IPS-15b (cell line): ENCODE measurements around the gene FMN2.

Experiments
- H3K27me3 ChIP-seq: one replicate; pipeline ENCODE4 v1.6.1; 2013; ENCODE audit warnings: low read length; ENCODE audit not compliant: control insufficient read depth, insufficient read depth
- H3K36me3 ChIP-seq: one replicate; pipeline ENCODE4 v1.6.1; 2013; ENCODE audit warnings: low read length; ENCODE audit not compliant: control insufficient read depth, insufficient read depth
- H3K4me1 ChIP-seq: one replicate; pipeline ENCODE4 v1.6.1; 2013; ENCODE audit warnings: mild to moderate bottlenecking, low read length; ENCODE audit not compliant: control insufficient read depth, insufficient read depth
- H3K4me3 ChIP-seq: one replicate; pipeline ENCODE4 v1.5.1; 2013; ENCODE audit warnings: low read depth, low read length
- H3K9ac ChIP-seq: one replicate; pipeline ENCODE4 v1.6.1; 2013; ENCODE audit warnings: low read depth, mild to moderate bottlenecking, low read length
- H3K9me3 ChIP-seq: one replicate; pipeline ENCODE4 v1.6.1; 2013; ENCODE audit warnings: mild to moderate bottlenecking, low read length; ENCODE audit not compliant: control insufficient read depth, insufficient read depth

Gene FMN2

GRCh38 chr1:240496356-240496755 is 404.7 kb downstream of the FMN2 start:
- Histone ChIP-seq H3K9ac (no peak overlapping the region), H3K36me3 (no peaks in the 10 kb centered on the region), H3K9me3 (no peaks in the 10 kb centered on the region), H3K4me1 (no peaks in the 10 kb centered on the region), H3K27me3 (peaks cover 16% of the 10 kb centered on the region), H3K4me3 (no peak overlapping the region)

- Histone ChIP-seq H3K27me3 (peaks cover 16% of the 10 kb centered on the region), H3K9ac (no peak overlapping the region), H3K36me3 (no peaks in the 10 kb centered on the region), H3K9me3 (no peaks in the 10 kb centered on the region), H3K4me1 (no peaks in the 10 kb centered on the region), H3K4me3 (no peak overlapping the region)
Measured at GRCh38 chr1:240496941-240497340, 405.3 kb downstream of the FMN2 start.

- Histone ChIP-seq H3K4me1 (no peaks in the 10 kb centered on the region), H3K9me3 (no peaks in the 10 kb centered on the region), H3K27me3 (peaks cover 9% of the 10 kb centered on the region), H3K4me3 (no peak overlapping the region), H3K36me3 (no peaks in the 10 kb centered on the region), H3K9ac (no peak overlapping the region)
Measured at GRCh38 chr1:240497908-240498307, 406.2 kb downstream of the FMN2 start.

GRCh38 chr1:240498335-240498734 is 406.7 kb downstream of the FMN2 start:
- no peaks in the 10 kb centered on the region for H3K4me1 ChIP-seq
- peaks cover 8% of the 10 kb centered on the region for H3K27me3 ChIP-seq
- H3K4me3 ChIP-seq = no peak overlapping the region
- H3K9ac ChIP-seq = no peak overlapping the region
- H3K36me3 ChIP-seq = no peaks in the 10 kb centered on the region
- no peaks in the 10 kb centered on the region for H3K9me3 ChIP-seq

GRCh38 chr1:240499012-240499411 is 407.3 kb downstream of the FMN2 start:
- no peaks in the 10 kb centered on the region for H3K9me3 ChIP-seq
- no peaks in the 10 kb centered on the region for H3K4me1 ChIP-seq
- H3K27me3 ChIP-seq = peaks cover 2% of the 10 kb centered on the region
- H3K4me3 ChIP-seq = no peak overlapping the region
- no peak overlapping the region for H3K9ac ChIP-seq
- H3K36me3 ChIP-seq = no peaks in the 10 kb centered on the region

- no peak overlapping the region for H3K9ac ChIP-seq
- no peaks in the 10 kb centered on the region for H3K9me3 ChIP-seq
- H3K4me3 ChIP-seq = no peak overlapping the region
- H3K4me1 ChIP-seq = no peaks in the 10 kb centered on the region
- H3K27me3 ChIP-seq = no peaks in the 10 kb centered on the region
- no peaks in the 10 kb centered on the region for H3K36me3 ChIP-seq
Measured at GRCh38 chr1:240500647-240501046, 409.0 kb downstream of the FMN2 start.

- H3K9me3 ChIP-seq = no peaks in the 10 kb centered on the region
- H3K27me3 ChIP-seq = no peaks in the 10 kb centered on the region
- no peaks in the 10 kb centered on the region for H3K36me3 ChIP-seq
- H3K4me3 ChIP-seq = no peak overlapping the region
- no peaks in the 10 kb centered on the region for H3K4me1 ChIP-seq
- H3K9ac ChIP-seq = no peak overlapping the region
Measured at GRCh38 chr1:240501115-240501514, 409.4 kb downstream of the FMN2 start.

- Histone ChIP-seq H3K9me3 (no peaks in the 10 kb centered on the region), H3K4me1 (no peaks in the 10 kb centered on the region), H3K9ac (no peak overlapping the region), H3K27me3 (no peaks in the 10 kb centered on the region), H3K36me3 (no peaks in the 10 kb centered on the region), H3K4me3 (no peak overlapping the region)
Measured at GRCh38 chr1:240503036-240503435, 411.4 kb downstream of the FMN2 start.

GRCh38 chr1:240503558-240503957 is 411.9 kb downstream of the FMN2 start:
- H3K9ac ChIP-seq = no peak overlapping the region
- no peaks in the 10 kb centered on the region for H3K27me3 ChIP-seq

GRCh38 chr1:240506176-240506575 is 414.5 kb downstream of the FMN2 start:
- Histone ChIP-seq H3K4me1 (no peaks in the 10 kb centered on the region), H3K9ac (no peak overlapping the region), H3K4me3 (no peak overlapping the region), H3K9me3 (no peaks in the 10 kb centered on the region), H3K27me3 (no peaks in the 10 kb centered on the region), H3K36me3 (no peaks in the 10 kb centered on the region)

More at GRCh38 chr1:240503558-240503957, 411.9 kb downstream of the FMN2 start:
- Histone ChIP-seq H3K36me3 (no peaks in the 10 kb centered on the region), H3K4me1 (no peaks in the 10 kb centered on the region), H3K9me3 (no peaks in the 10 kb centered on the region), H3K4me3 (no peak overlapping the region)

- H3K27me3 ChIP-seq = no peaks in the 10 kb centered on the region
- no peak overlapping the region for H3K9ac ChIP-seq
- H3K9me3 ChIP-seq = no peaks in the 10 kb centered on the region
- no peaks in the 10 kb centered on the region for H3K4me1 ChIP-seq
- H3K36me3 ChIP-seq = no peaks in the 10 kb centered on the region
- no peak overlapping the region for H3K4me3 ChIP-seq
Measured at GRCh38 chr1:240508201-240508600, 416.5 kb downstream of the FMN2 start.

- Histone ChIP-seq H3K4me1 (no peaks in the 10 kb centered on the region), H3K36me3 (no peaks in the 10 kb centered on the region), H3K9me3 (no peaks in the 10 kb centered on the region), H3K27me3 (no peaks in the 10 kb centered on the region), H3K4me3 (no peak overlapping the region), H3K9ac (no peak overlapping the region)
Measured at GRCh38 chr1:240508950-240509349, 417.3 kb downstream of the FMN2 start.

- no peaks in the 10 kb centered on the region for H3K9me3 ChIP-seq
- no peaks in the 10 kb centered on the region for H3K36me3 ChIP-seq
- H3K9ac ChIP-seq = no peak overlapping the region
Measured at GRCh38 chr1:240511789-240512188, 420.1 kb downstream of the FMN2 start.

More at GRCh38 chr1:240511789-240512188, 420.1 kb downstream of the FMN2 start:
- Histone ChIP-seq H3K4me1 (no peaks in the 10 kb centered on the region), H3K4me3 (no peak overlapping the region), H3K27me3 (no peaks in the 10 kb centered on the region)
